Stimulated activated CD4-positive, alpha-beta T cell treated with anti-CD3 and anti-CD28 coated beads, Interleukin-15, amount 100 ng/mL, for 1 hour (primary cell): Measurements from ENCODE around the gene SUGP1.
A peak's percentile ranks its signal among the peaks of the same experiment; 100 is the strongest.
"Not testable (repeated sequence)": the region's sequence is repeated elsewhere in the genome, so short reads cannot be mapped to it uniquely, and the experiment has no call there.

Experiments used
- DNase-seq, 2 donors: peaks; one replicate each; pipeline ENCODE4 v3.0.0-alpha.2; 2020; ENCODE audit warnings: low read depth in 1 of 2, low spot score in 1 of 2

SUGP1 gene, protein sequence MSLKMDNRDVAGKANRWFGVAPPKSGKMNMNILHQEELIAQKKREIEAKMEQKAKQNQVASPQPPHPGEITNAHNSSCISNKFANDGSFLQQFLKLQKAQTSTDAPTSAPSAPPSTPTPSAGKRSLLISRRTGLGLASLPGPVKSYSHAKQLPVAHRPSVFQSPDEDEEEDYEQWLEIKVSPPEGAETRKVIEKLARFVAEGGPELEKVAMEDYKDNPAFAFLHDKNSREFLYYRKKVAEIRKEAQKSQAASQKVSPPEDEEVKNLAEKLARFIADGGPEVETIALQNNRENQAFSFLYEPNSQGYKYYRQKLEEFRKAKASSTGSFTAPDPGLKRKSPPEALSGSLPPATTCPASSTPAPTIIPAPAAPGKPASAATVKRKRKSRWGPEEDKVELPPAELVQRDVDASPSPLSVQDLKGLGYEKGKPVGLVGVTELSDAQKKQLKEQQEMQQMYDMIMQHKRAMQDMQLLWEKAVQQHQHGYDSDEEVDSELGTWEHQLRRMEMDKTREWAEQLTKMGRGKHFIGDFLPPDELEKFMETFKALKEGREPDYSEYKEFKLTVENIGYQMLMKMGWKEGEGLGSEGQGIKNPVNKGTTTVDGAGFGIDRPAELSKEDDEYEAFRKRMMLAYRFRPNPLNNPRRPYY

DNA sequence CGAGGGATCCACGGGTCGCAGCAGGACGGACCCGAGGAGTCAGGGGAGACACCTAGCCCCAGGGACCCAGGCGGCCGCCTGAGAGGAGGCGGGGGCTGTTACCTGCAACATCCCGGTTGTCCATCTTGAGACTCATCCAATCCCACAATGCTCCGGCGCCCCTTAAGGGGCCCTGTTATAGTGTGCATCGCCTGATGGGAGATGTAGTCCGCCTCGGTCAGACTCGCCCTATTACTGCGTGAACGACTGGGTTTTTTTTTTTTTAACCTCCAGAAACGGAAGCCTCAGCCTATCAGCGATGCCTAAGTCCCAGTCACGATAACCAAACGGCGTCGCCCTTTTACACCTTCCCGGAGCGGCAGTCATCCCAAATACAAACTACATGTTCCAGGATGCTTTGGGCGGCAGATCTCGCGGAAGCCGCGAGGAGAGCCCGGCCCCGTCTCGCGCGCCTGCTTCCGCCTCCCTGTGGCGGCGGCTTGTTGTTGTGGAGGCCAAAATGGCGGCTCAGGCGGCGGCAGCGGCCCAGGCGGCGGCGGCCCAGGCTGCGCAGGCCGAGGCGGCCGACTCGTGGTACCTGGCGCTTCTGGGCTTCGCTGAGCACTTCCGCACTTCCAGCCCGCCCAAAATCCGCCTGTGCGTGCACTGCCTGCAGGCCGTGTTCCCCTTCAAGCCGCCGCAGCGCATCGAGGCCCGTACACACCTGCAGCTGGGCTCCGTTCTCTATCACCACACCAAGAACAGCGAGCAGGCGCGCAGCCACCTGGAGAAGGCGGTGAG, at the start of gene SUGP1, which contains the start of gene MAU2:
TSS of gene SUGP1 (minus strand) at position 149 of the 780 bp plus-strand sequence. CDS start at position 136, 13 bp downstream.
TSS of gene MAU2 (plus strand) at position 469 of the 780 bp plus-strand sequence. CDS start at position 500, 31 bp downstream.
- peak; percentile 81 to 83 for DNase-seq

DNA sequence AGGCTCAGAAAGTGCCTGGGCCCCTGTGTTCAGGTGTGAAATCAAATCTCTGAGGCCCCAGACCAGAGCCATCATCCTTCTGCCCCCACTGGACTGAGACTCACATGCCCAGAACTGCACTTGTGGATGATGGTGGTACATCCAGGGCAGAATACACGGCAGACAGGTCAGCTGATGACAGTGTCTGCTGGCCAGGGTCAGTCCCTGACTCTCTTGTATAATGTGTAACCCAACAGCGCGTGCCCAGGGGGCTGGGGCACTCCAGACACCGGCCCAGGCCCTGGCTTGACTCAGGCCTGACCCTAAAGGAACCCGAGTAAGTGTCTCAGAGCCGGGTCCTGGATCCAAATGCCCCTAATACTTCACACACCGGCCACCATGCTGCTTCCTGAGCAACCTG, 47.8 kb upstream of the SUGP1 start:
- DNase-seq: no peak

DNA sequence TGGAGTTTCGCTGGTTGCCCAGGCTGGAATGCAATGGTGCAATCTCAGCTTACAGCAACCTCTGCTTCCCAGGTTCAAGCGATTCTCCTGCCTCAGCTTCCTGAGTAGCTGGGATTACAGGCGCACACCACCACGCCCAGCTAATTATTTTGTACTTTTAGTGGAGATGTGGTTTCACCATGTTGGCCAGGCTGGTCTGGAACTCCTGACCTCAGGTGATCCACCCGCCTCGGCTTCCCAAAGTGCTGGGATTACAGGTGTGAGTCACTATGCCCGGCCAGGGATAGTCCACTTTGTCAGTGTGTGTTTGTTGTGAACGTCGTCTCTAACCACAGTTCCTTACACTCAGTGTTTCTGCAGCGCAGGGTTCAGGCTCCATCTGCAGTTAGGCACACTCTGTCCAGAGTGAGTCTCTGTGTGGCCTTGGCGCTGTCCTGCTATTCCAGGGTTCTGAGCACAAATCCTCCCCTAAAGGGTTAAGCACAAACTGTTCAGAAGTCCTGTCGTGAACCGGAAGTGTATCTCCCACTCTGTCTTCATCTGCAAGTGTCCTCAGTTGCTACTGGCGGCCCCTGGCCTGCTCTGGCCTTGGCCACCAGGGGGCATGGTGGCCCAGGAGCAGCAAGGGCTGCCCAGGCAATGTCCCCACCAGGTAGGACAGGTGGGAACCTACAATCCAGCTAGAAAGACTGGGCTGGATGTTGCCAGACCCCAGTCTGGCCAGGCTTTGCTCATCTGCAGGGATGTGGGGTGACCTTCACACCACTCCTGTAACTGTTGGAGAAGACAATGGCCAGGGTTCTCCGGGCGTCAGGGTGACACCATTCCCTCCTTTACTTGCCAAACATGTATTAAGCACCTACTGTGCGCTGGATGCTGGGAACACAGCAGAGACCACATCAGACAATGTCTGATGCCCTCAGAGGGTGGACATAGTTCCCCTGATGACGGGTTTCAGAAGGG, 46.4 kb upstream of the SUGP1 start:
- peak; percentile 38 to 58 for DNase-seq

- DNase-seq: no peak
Observed at GRCh38 chr19:19362075-19362474, 41.8 kb upstream of the SUGP1 start.

DNA sequence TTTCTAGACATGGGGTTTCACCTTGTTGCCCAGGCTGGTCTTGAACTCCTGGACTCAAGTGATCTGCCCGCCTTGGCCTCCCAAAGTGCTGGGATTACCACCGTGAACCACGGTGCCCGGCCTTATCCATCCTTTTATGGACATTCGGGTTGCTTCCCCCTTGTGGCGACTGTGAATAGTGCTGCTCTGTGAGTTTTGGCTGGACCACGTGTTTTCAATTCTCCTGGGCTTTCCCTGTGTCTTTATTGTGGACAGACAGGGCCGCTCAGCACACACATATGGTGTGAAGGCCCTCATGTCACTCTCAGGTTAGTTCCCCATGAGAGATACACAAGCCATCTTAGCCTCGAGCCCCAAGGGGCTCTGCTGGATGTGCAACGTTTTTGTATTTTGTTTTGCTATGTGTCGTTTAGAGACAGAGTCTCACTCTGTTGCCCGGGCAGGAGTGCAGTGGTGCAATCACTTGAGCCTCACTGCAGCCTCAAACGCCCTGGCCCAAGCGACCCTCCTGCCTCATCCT, 40.8 kb upstream of the SUGP1 start:
- peak; percentile 29 to 50 for DNase-seq

GRCh38 chr19:19356901-19357566, 36.7 kb upstream of the SUGP1 start:
- DNase-seq: no peak

DNA sequence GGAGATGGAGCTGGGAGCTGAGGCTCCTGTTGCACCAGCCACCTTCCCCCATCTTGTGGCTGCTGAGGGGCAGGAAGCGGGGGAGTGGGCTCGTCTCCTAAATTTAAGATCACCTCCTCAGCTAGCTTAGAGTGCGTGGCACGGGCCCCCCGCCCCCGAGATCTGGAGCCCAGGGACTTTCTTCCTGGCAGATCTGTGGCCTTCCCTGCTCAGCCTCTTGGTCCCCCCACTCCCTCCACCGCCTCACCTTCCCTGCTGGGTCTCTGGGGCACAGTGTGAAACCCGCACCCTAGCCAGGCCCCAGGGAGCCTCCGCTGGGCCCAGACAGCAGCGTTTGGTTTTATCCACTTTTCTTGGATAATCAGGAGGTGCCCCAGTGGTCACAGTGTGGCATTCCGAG, 36.2 kb upstream of the SUGP1 start:
- DNase-seq: no peak

- DNase-seq: no peak
Observed at GRCh38 chr19:19355606-19356139, 35.4 kb upstream of the SUGP1 start.

DNA sequence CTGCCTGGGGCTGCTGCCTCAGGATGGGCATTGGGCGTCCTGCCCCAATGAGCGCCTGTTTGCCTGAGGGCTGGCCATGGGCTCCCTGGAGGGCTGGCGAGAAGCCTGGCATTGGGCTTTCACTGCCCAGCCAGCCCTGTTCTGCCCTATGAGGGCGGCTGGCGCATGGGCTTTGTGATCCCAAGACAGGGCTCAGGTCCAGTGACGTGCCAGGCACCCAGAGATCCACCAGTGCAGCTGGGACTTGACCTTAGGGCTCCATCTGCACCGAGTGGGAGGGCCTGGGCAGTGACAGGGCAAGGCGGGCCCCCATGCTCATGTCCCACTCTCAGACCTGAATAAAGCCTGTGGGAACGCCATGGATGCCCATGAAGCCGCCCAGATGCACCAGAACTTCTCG, 34.6 kb upstream of the SUGP1 start:
- DNase-seq: no peak

GRCh38 chr19:19354007-19354406, 33.7 kb upstream of the SUGP1 start:
- no peak for DNase-seq

- no peak for DNase-seq
Observed at GRCh38 chr19:19352823-19353222, 32.5 kb upstream of the SUGP1 start.

- DNase-seq: not testable (repeated sequence)
Observed at GRCh38 chr19:19350756-19351155, 30.4 kb upstream of the SUGP1 start.

- DNase-seq: no peak
Observed at GRCh38 chr19:19349365-19349764, 29.1 kb upstream of the SUGP1 start.

- DNase-seq: no peak
Observed at GRCh38 chr19:19348266-19348665, 28.0 kb upstream of the SUGP1 start.

GRCh38 chr19:19347401-19348110, 27.2 kb upstream of the SUGP1 start:
- no peak for DNase-seq

GRCh38 chr19:19345970-19346369, 25.7 kb upstream of the SUGP1 start:
- DNase-seq: no peak

DNA sequence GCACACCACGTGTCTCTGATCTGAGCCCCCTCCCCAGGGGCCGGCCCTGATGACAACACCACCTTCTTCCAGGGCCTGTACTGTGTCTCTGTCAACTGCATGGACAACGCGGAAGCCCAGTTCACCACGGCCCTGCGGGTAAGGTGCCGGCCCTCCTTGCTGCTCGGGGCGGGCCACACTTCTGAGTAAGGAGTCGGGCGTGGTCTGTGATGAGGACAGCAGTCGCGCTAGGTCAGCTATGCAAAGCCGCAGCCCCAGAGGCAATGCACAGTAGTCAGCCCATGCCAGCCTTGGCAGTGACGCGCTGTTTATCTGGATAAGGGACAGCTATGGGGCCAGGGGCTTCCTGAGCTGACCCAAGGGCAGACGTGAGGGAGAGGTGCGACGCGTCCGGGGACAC, 24.9 kb upstream of the SUGP1 start:
- DNase-seq: no peak

DNA sequence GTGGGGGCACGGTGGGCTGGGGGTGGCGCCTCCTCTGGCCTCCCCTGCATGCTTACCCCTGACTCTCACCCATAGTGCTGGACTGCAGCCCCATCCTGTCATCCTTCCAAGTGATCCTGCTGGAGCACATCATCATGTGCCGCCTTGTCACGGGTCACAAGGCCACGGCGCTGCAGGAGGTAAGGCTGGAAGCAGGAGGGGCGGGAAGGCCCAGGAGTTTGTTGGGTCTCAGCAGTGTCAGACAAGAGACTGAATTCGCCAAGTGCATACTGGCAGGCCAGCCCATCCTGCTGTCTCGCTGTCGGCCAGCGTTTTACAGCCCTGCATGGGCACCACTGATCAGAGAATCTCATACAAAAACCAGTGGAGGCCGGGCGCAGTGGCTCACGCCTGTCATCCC, 23.5 kb upstream of the SUGP1 start:
- no peak for DNase-seq

- DNase-seq: no peak
Observed at GRCh38 chr19:19343016-19343362, 22.7 kb upstream of the SUGP1 start.
